Raji (cell line): ENCODE measurements around the gene SPSB1.

Experiments used
- POLR2A ChIP-seq: IDR thresholded peaks from 2 replicates; pipeline ENCODE4 v1.6.1; 2011; ENCODE audit warnings: low read depth, low read length, control low read depth; ENCODE audit not compliant: insufficient read depth

SPSB1 gene

DNA sequence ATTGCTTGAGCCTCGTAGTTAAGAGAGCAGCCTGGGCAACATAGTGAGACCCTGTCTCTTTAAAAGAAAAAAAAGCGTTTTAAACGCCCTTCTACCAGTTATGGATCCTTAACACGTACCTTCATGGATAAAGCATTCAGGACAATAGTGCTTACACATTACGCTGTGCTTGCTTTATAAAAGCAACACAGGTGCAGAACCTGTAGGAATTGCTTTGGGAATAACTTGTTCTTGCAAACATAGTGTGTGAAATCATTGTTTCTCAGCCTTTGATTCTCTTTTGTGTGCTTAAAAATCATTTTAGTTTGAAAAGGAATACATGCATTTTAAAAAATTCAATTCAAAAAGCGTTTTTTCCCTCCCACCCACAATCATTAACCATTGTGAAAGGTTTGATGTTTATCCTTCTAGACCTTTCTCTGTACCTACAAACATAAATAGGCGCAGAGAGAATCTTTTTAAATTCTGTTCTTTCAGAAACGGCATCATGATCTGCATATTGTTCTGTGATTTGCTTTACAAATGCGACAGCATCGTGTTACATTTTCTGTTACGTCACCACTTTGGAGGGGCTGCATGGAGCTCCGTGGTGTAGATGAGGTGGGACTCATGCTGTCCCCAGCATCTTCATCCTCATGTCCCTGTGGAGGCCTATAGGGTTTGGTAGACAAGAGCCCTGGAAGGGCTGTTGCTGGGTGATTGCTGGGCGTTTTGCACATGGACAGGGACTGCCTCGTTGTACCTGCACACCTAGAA lies 54.6 kb downstream of the SPSB1 start:
- TF ChIP-seq POLR2A, result no peak

- no peak for TF ChIP-seq POLR2A
Observed at GRCh38 chr1:9349331-9349851, 56.7 kb downstream of the SPSB1 start.

DNA sequence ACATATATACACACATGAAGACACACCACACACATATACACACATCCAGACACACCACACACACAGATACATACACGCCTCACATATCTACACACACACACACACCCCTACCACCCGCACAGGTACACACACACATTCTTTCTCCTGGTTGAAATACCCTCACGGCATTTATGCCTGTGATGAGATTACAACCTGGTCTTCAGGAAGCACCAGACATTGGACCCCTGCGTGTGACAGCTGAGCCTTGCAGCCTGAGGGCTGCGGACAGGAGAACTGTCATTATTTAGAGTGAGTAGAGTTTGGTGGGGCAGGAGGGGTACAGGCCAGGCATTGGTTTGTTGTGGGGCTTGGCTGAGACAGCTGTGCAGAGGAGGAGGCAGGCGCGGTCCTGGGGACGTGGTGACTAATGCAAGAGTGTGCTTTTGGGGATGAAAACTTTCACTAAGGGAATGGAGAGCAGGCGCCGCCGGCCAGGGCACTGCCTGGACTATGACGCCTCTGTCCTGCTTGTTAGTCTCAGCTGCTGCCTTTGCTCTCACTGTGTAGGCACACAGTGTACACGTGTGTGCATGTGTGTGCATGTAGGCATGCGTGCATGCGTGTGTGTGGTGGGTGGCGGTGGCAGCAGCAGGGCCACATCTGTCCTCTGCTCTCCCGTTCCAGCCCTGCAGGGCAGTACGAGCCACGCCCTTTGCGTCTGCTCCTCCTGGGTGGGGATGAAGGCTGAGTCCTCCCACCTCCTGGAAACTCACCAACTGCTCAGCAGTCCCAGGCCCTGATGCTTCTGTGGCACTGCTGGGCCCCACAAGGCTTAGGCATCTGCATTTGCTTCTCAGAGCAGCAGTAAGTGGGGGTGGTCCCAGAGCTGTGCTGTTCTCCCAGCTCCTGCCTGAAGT lies 57.6 kb downstream of the SPSB1 start:
- TF ChIP-seq POLR2A, result no peak

- no peak for TF ChIP-seq POLR2A
Observed at GRCh38 chr1:9350960-9351359, 58.3 kb downstream of the SPSB1 start.

DNA sequence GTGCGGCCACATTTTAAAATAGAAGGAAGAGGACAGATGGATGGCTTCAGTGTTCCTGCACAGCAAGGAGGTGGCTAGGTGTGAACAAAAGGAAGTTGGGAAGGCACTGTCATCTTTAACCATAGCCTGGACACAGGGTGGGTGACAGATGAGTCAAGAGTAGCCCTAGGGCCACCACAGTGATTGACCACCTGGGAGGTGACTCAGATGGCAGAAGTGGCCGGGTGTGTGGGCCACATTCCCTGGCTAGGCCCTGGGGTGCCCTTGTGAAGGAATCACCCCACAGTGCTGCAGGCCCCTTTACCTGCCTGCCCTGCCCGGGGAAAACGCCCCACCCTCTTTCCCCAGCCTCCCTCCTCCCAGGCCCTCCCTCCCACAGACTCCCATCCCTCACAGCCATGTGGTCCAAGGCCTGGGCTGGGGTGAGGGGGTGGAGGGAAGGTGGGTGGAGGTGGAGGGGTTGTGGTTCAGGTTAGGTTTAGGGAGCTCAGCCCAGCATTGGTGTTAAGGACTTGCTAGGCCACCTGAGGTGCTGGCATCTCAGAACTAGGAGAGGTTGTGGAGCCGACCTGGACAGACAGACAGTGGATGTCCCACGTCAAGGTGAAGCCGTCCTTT lies 59.1 kb downstream of the SPSB1 start:
- TF ChIP-seq POLR2A, result no peak

DNA sequence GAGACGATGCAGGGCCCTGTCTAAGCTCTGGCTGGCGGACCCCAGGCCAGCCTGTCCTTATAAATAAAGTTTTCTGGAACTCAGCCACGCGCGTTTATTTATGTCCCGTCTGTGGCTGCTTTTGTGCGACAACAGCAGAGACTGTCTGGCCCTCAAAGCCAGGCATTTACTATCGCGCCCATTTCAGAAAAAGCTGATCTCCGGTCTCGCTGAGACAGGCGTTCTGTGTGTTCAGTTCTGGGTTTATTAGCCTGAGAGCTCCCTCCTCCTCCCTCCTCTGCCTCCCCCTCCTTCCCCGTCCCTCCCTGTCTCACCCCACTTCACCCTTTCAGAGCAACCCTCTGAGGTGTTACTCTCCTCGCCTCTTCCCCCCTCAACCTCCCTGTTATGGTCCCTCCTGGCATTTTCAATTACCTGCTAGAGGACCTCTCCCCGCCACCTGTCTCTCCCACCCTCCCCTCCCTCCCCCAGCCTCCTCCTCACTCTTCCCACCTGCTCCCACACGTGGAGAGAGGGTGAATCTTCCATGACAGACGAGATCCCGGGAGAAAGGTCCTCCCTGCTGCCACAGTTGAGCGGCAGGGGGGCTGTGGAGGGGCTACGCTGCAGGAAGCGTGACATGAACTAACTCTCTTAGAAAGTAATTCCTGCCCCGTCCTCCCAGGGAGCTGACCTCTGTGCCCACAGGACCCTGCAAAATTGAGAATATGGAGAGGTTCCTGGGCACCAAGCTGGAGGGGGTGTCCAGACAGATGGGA lies 59.9 kb downstream of the SPSB1 start:
- TF ChIP-seq POLR2A, result no peak

DNA sequence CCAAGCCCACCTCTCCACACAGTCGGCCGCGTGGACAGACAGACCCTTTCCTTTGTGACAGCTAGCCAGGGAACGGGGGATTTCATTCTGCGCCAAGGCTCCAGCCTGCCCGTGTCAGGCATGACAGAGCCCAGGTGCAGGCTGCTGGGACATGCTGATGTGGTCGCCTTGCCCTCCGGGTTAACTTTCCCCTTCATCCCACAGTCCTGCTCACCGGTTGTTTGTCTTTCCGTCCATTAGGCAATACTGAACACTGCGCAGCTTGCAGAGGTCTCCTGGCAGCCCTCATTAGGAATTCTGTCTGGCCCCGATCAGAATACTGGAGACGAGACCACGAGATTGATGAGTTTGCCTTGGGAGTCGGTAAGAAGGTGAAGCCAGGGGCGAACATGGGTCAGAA lies 62.8 kb downstream of the SPSB1 start:
- TF ChIP-seq POLR2A, result no peak

GRCh38 chr1:9356021-9356420 lies 63.3 kb downstream of the SPSB1 start:
- no peak for TF ChIP-seq POLR2A

DNA sequence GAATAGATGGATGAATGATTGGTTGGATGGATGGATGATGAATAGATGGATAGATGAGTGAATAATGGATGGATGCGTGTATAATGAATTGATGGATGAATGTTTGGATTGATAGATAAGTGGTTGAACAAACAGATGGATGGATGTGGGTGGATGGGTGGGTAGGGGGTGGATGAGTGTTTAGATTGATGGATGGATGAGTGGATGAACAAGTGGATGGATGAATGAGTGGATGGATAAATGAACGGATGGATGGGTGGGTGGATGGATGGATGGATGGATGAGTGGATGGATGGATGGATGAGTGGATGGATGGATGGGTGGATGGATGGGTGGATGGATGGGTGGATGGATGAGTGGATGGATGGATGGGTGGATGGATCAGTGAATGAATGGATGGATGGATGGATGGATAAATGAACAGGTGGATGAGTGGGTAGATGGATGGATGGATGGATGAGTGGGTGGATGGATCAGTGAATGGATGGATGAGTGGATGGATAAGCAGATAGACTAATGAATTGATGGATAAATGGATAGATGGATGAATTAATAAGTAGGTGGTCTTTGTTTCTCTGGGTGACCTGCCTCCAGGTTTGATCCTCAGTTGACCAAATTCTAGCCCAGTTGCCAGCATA lies 64.3 kb downstream of the SPSB1 start:
- no peak for TF ChIP-seq POLR2A

DNA sequence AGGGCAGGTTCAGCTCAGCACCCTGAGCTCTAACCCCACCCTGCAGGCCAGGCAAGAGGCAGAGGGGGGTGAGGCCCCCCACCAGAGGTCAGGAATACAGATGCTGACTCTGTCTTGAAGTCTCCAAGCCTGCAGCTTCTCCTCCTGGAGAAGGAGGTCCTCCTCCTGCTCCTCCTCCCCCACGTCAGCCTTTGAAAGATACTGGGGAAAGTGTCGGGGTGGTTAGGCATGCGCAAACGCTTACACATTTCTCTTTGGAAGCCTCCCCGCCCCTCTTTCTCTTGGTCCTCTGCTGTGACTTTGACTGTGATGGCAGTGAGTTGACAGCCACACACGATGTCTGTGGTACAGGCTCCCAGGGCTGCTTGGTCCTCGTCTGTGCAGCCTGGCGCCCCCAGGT lies 65.3 kb downstream of the SPSB1 start:
- TF ChIP-seq POLR2A, result no peak

GRCh38 chr1:9360371-9361064 lies 67.8 kb downstream of the SPSB1 start:
- no peak for TF ChIP-seq POLR2A

GRCh38 chr1:9361630-9362260 lies 69.1 kb downstream of the SPSB1 start:
- no peak for TF ChIP-seq POLR2A

- no peak for TF ChIP-seq POLR2A
Observed at GRCh38 chr1:9362488-9362887, 69.8 kb downstream of the SPSB1 start.
